ENCODE measurements around the gene IKZF1.
"Not testable (repeated sequence)": the region's sequence is repeated elsewhere in the genome, so short reads cannot be mapped to it uniquely, and the experiment has no call there.

IKZF1 gene

DNA sequence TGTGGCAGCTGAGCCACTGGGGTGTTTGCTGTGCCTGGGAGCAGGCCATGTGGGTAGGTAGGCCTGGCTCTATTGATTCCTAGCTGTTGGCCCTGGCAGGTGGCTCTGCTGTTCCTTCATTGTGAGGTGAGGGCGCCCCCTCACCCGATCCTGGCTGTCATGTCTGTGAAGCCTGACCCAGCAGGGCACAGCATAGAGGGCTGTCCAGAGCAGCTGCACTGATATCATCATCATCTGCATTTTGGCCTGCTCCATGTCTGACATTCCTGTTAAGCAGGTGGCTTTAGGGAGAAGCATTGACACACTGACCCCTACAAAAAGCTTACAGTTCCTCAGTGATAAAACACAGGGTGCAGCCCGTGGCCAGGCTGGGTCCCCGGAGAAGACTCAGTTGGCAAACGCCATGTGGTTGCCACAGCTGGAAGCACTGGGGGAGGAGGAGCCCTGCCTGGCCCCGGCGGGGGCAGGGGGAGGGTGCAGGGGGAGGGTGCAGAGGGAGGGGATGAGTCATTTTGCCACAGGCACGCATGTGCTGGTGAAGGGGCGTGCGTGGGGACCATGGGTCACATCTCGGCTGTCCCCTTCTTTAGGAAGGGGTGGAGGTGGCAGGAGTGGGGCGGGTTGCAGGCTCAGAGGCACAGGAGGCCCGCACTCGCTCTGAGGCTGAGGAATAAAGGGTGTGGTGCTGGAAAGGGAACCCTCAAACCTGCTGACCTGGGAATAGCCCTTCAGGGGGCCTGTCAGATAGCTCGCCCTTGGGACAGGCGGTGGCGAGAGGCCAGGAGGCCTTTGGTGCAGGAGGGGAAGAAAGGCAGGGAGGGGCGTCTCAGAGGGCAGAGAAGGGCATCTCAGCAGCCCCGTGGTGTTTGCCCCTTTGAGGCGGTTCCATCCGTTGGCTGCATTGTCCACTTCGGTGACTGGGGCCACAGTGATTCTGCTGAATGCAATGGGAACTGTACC is 31.6 kb downstream of the IKZF1 start:
- TF ChIP-seq, protein P1, sequence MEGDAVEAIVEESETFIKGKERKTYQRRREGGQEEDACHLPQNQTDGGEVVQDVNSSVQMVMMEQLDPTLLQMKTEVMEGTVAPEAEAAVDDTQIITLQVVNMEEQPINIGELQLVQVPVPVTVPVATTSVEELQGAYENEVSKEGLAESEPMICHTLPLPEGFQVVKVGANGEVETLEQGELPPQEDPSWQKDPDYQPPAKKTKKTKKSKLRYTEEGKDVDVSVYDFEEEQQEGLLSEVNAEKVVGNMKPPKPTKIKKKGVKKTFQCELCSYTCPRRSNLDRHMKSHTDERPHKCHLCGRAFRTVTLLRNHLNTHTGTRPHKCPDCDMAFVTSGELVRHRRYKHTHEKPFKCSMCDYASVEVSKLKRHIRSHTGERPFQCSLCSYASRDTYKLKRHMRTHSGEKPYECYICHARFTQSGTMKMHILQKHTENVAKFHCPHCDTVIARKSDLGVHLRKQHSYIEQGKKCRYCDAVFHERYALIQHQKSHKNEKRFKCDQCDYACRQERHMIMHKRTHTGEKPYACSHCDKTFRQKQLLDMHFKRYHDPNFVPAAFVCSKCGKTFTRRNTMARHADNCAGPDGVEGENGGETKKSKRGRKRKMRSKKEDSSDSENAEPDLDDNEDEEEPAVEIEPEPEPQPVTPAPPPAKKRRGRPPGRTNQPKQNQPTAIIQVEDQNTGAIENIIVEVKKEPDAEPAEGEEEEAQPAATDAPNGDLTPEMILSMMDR (IDR thresholded peaks at IDR 0.05; ENCODE audit: insufficient read depth, missing control alignments), result no peak
- DNase-seq (ENCODE audit: insufficient read length, low spot score) (no peak), FAIRE-seq (no peak)

DNA sequence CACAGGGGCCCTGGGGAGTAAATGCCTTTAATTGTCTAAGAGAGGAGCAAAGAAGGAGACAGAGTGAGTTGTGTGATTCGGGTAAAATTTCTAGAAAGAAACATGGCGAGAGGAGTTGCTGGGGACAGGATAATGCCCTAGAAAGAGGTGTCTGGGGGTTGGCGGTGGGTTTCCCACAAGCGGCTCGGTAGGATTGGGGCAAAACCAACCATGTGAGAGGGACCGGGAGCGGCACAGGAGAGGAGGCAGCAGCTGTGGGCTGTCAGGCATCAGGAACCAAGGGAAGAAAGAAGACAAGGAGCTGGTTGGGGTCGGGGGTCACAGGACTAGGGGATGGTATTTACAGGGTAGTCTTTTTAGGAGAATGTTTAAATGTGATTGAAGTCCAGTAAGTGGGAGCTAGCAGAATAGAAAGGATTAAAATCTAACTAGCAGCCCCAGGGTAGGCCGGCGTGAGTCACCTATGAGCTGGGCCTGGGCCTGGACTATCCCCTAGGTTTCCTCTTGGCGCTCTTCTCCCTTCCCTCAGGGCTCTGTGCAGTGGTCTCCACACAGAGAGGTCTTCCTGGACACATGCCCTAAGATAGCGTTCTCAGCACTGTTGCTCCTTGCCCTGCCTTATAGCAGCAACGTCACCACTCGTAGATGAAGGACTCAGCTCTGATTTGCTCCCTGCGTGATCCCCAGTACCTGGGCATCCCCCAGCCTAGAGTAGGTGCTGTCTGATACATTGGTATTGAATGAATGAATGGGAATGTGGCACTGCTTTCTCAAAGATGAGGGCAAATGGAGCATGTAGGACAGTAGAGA is 32.6 kb downstream of the IKZF1 start:
- DNase-seq (ENCODE audit: insufficient read length, low spot score) (no peak), FAIRE-seq (no peak)
- TF ChIP-seq, protein P1 (IDR thresholded peaks at IDR 0.05; ENCODE audit: insufficient read depth, missing control alignments), result no peak

DNA sequence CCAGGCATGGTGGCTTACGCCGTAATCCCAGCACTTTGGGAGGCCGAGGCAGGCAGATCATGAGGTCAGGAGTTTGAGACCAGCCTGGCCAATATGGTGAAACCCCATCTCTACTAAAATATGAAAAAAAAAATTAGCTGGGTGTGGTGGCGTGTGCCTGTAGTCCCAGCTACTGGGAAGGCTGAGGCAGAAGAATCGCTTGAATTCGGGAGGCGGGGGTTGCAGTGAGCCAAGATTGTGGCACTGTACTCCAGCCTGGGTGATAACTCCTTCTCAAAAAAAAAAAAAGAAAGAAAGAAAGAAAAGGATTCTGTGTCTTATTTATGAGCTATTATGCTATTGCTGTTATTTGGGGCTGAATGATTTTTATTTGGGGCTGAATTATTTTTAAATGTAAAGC is 35.0 kb downstream of the IKZF1 start:
- DNase-seq (ENCODE audit: insufficient read length, low spot score); FAIRE-seq: not testable (repeated sequence)

DNA sequence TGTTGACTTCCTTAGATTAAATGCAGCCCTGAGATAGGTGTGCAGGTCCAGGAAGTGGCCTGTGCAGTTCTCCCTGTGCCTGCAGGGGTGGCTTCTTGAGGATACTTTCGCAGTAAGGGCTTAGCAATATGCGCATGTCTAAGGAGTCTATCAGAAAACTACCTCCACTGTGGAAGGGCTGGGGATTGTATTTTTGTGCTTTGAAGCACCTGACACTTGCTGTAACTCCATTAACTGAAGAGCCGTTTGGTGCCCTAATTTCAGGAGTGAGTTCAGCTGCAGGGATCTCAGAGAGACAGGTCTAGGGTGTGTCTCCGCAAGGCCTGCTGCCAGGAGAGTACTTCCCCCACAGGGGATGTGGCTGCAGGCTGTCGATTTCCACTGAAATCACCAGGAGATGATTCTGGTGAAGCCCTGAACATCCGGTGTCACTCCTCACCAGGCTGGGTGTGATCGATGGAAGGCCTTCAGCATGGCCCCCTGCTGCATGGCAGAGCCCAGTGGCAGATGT is 35.5 kb downstream of the IKZF1 start:
- FAIRE-seq (no peak), DNase-seq (ENCODE audit: insufficient read length, low spot score) (no peak)
- TF ChIP-seq, protein P1 (IDR thresholded peaks at IDR 0.05; ENCODE audit: insufficient read depth, missing control alignments), result no peak

DNA sequence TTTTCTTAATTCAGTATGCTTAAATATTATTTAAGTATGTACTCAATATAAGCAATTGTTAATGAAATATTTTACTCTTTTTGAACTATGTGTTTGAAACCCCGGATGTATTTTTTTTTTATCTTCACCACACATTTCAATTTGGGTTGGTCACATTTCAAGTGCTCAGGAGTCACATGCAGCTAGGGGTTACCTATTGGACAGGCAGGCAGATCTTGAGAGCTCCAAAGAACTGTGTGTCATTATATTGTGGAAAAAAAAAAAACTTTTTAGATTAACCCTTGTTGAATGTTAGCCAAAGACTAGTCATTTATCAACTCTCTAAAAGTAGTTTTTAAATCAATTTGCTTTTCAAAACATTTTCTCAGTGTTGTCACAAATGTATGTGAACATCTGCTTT is 37.2 kb downstream of the IKZF1 start:
- FAIRE-seq, result no peak
- TF ChIP-seq, protein P1 (IDR thresholded peaks at IDR 0.05; ENCODE audit: insufficient read depth, missing control alignments), result no peak
- no peak for DNase-seq (ENCODE audit: insufficient read length, low spot score)

DNA sequence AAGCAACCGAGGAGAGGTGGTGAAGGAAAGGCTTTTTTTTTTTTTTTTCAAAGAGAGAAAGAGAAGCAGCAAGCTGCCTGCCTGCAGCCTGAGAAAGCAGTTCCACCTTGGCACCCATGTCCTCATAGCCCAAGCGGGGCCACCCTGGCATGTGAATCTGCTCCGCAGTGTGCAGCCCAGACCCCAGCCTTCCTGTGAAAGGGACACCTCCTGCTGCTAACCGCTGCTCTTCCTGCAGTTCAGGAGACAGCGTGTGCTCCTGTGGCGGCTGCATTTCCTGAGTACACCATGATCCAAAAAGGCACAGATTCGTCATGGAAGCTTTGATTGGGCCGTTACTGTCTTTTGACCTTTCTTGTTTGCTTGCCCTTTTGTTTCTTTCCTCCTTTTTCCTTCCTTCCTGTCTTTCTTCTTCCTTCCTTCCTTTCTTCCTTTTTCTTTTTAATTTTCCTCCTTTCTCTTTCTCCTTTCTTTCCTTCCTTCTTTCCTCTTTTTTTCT is 38.1 kb downstream of the IKZF1 start:
- FAIRE-seq, result no peak
- no peak for DNase-seq (ENCODE audit: insufficient read length, low spot score)

More for the DNA sequence above, 38.1 kb downstream of the IKZF1 start:
- TF ChIP-seq, protein P1 (IDR thresholded peaks at IDR 0.05; ENCODE audit: insufficient read depth, missing control alignments), result no peak

Measured in D721Med (cell line).